Activated naive CD4-positive, alpha-beta T cell treated with anti-CD3 and anti-CD28 coated beads for 36 hours (primary cell): ENCODE data around the gene SCRN2. TPM values are rescaled to one million over a fixed set of nuclear protein-coding genes. Genes with fewer than 3 reads are reported as not detected.

Experiments used
- CTCF ChIA-PET: fragments of 350-600 bp; sonication (Branson Sonifier 250); formaldehyde crosslinking; loops from one replicate; lab custom pipeline; 2021; ENCODE audit warnings: antibody characterized with exemption; lab: Charles Lee
- DNase-seq: peaks from one replicate; pipeline ENCODE4 v3.0.0-alpha.2; 2020
- H3K27ac Mint-ChIP-seq: one replicate; pipeline ENCODE4 v1.8.0; 2021; ENCODE audit warnings: mild to moderate bottlenecking, mixed read lengths
- H3K27me3 Mint-ChIP-seq: one replicate; pipeline ENCODE4 v1.8.0; 2021; ENCODE audit warnings: low read depth, mixed read lengths
- H3K36me3 Mint-ChIP-seq: one replicate; pipeline ENCODE4 v1.8.0; 2021; ENCODE audit warnings: low read depth, mixed read lengths
- H3K4me1 Mint-ChIP-seq: one replicate; pipeline ENCODE4 v1.8.0; 2021; ENCODE audit warnings: low read depth, mixed read lengths
- H3K4me3 Mint-ChIP-seq: one replicate; pipeline ENCODE4 v1.8.0; 2021; ENCODE audit warnings: mild to moderate bottlenecking, moderate library complexity, mixed read lengths
- H3K9me3 Mint-ChIP-seq: one replicate; pipeline ENCODE4 v1.8.0; 2021; ENCODE audit warnings: mixed read lengths
- intact Hi-C: fragments of 100-400 bp; cut with micrococcal nuclease; formaldehyde crosslinking; loops from one replicate; pipeline ENCODE4 v1.15.1; 2023
- total RNA-seq, 2 experiments: library from RNA; stranded (reverse); gene quantifications; one replicate each; pipeline ENCODE4 v1.2.3, GENCODE V29; 2021

Gene SCRN2
- total RNA-seq, 2 experiments from 2014 or later, result 15.1 to 16.3 TPM

DNA sequence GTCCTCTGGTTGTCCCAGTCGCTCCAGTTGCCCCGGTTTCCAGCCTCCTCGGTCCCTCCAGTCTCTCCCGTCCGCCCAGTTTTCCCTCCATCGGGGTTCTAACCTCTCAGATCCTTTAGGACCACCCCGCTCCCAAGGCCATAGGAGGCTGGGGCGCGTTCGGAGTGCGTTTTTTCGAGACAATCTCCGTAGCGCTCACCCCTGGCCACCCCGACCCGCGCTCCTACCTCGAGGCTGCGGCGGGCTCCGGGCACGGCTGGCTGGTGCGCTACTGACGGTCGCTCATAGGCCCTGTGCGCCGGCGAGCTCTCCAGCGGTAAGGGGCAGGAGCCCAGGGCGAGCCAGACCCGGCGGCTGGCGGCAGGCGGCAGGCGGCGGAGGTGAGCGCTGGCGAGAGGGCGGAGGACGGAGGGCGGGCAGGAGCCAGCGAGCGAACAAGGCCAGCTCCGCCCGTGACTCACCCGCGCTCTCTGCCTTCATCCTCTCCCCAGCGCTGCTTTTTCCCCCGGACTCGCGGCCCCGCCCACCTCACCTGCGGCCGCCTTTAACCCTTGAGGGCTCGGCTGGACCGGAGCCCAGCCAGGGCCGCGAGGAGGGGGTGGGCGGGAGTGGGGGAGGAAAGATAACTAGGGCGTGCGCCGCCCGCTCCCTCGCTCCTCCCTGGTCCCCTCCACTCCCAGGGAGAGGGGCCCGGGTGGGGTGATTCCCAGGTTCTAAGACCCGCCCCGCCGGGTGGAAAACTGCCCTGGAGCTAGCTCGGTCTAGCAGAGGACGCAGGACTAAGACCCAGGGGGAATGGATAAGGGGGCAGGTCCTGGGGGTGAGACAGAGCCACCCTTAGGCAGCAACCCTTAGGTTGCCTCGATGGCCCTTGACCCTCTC is 9.9 kb upstream of the SCRN2 start, which contains the start of gene SP6:
TSS of gene SP6 (minus strand) at position 472 of the 882 bp plus-strand sequence. CDS start 2,734 bp downstream, outside the sequence.
- intact Hi-C loops, result no loop called here
- CTCF ChIA-PET, result interaction anchor here (0.6 to 14.9 kb wide), 5 partner anchors 8 to 224 kb away, joined by 4 to 460 read pairs (median 9); partner anchors contain the start of genes SCRN2 and SP2
- Mint-ChIP-seq H3K4me1 (peaks cover 23% of the 10 kb centered on the region), H3K27ac (no peak within 1 kb of the TSS), H3K4me3 (peak within 1 kb of the TSS; percentile 17), H3K9me3 (no peaks in the 10 kb centered on the region), H3K27me3 (peaks cover 81% of the 10 kb centered on the region), H3K36me3 (no peaks in the 10 kb centered on the region)
- peak; percentile 73 for DNase-seq

GRCh38 chr17:47850373-47850691 is 9.3 kb upstream of the SCRN2 start:
- no peak for DNase-seq
- Mint-ChIP-seq H3K4me1 (peaks cover 23% of the 10 kb centered on the region), H3K27me3 (peaks cover 82% of the 10 kb centered on the region), H3K36me3 (no peaks in the 10 kb centered on the region), H3K27ac (no peak overlapping the region), H3K4me3 (peak overlapping the region; percentile 17), H3K9me3 (no peaks in the 10 kb centered on the region)
- intact Hi-C loops, result no loop called here
- CTCF ChIA-PET, result interaction anchor here (0.6 to 14.9 kb wide), 6 partner anchors 7 to 224 kb away, joined by 3 to 460 read pairs (median 6); partner anchors contain the start of genes SCRN2 and SP2

GRCh38 chr17:47848198-47848513 is 7.1 kb upstream of the SCRN2 start:
- H3K4me1 Mint-ChIP-seq, result peaks cover 24% of the 10 kb centered on the region
- no peaks in the 10 kb centered on the region for H3K36me3 Mint-ChIP-seq
- no peaks in the 10 kb centered on the region for H3K9me3 Mint-ChIP-seq
- H3K27me3 Mint-ChIP-seq, result peaks cover 68% of the 10 kb centered on the region
- intact Hi-C loops, result loop anchor here (10.0 kb wide), 1 partner anchor 257 kb away; the partner anchor contains the start of genes CBX1 and SNX11
- no peak overlapping the region for H3K4me3 Mint-ChIP-seq
- H3K27ac Mint-ChIP-seq, result no peak overlapping the region
- CTCF ChIA-PET, result interaction anchor here (0.6 to 14.9 kb wide), 4 partner anchors 8 to 674 kb away, joined by 3 to 460 read pairs (median 6); partner anchors contain the start of gene SP2
- DNase-seq, result no peak

GRCh38 chr17:47847341-47848197 is 6.5 kb upstream of the SCRN2 start:
- Mint-ChIP-seq H3K36me3 (no peaks in the 10 kb centered on the region), H3K27ac (no peak overlapping the region), H3K27me3 (peaks cover 63% of the 10 kb centered on the region), H3K4me1 (peaks cover 28% of the 10 kb centered on the region), H3K4me3 (no peak overlapping the region), H3K9me3 (no peaks in the 10 kb centered on the region)
- peak; percentile 55 for DNase-seq
- intact Hi-C loops, result loop anchor here (1.0 to 10.0 kb wide), 2 partner anchors 43 to 257 kb away; partner anchors contain the start of genes CBX1 and SNX11
- CTCF ChIA-PET, result interaction anchor here (0.6 to 14.9 kb wide), 7 partner anchors 9 to 674 kb away, joined by 3 to 460 read pairs (median 4); partner anchors contain the start of gene SP2

GRCh38 chr17:47846716-47847340 is 5.8 kb upstream of the SCRN2 start:
- no peak overlapping the region for H3K27ac Mint-ChIP-seq
- H3K36me3 Mint-ChIP-seq, result no peaks in the 10 kb centered on the region
- no peaks in the 10 kb centered on the region for H3K9me3 Mint-ChIP-seq
- no peak for DNase-seq
- intact Hi-C loops, result loop anchor here (1.0 to 10.0 kb wide), 2 partner anchors 43 to 258 kb away; partner anchors contain the start of genes CBX1 and SNX11
- H3K27me3 Mint-ChIP-seq, result peaks cover 55% of the 10 kb centered on the region
- H3K4me3 Mint-ChIP-seq, result no peak overlapping the region
- CTCF ChIA-PET, result interaction anchor here (0.7 to 14.9 kb wide), 9 partner anchors 10 to 123 kb away, joined by 3 to 460 read pairs (median 3); partner anchors contain the start of gene SP2
- peaks cover 28% of the 10 kb centered on the region for H3K4me1 Mint-ChIP-seq

DNA sequence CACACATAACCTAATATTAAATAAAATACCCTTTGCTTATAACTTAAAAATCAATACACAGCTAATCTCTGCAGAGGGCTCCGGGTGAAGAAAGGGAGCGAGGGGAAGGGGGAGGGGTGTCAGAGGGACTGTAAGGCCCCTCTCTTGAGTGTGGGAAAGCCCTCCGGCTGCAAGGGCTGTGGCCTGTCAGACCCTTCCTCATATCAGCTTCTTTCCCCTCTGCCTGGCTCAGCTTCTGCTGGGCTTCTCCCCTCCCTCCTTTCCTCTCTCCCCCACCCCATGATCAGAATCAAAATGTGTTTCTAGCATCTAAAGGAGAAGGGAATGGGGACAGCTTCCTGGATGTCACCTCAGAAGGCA is 4.6 kb upstream of the SCRN2 start:
- Mint-ChIP-seq H3K27me3 (peaks cover 52% of the 10 kb centered on the region), H3K36me3 (peaks cover 1% of the 10 kb centered on the region), H3K4me1 (peaks cover 33% of the 10 kb centered on the region), H3K27ac (no peak overlapping the region), H3K9me3 (no peaks in the 10 kb centered on the region), H3K4me3 (no peak overlapping the region)
- DNase-seq, result no peak
- intact Hi-C loops, result loop anchor here (10.0 kb wide), 1 partner anchor 259 kb away; the partner anchor contains the start of genes CBX1 and SNX11
- CTCF ChIA-PET, result interaction anchor here (0.7 to 14.9 kb wide), 4 partner anchors 10 to 191 kb away, joined by 3 to 460 read pairs (median 4); partner anchors contain the start of gene SP2

GRCh38 chr17:47844814-47845715 is 4.0 kb upstream of the SCRN2 start:
- Mint-ChIP-seq H3K9me3 (no peaks in the 10 kb centered on the region), H3K27ac (no peak overlapping the region), H3K36me3 (peaks cover 1% of the 10 kb centered on the region), H3K4me3 (no peak overlapping the region), H3K27me3 (peaks cover 46% of the 10 kb centered on the region), H3K4me1 (peaks cover 34% of the 10 kb centered on the region)
- intact Hi-C loops, result loop anchor here (10.0 kb wide), 1 partner anchor 260 kb away; the partner anchor contains the start of genes CBX1 and SNX11
- no peak for DNase-seq
- CTCF ChIA-PET, result interaction anchor here (0.7 to 14.9 kb wide), 9 partner anchors 10 to 191 kb away, joined by 3 to 460 read pairs (median 4); partner anchors contain the start of gene SP2

DNA sequence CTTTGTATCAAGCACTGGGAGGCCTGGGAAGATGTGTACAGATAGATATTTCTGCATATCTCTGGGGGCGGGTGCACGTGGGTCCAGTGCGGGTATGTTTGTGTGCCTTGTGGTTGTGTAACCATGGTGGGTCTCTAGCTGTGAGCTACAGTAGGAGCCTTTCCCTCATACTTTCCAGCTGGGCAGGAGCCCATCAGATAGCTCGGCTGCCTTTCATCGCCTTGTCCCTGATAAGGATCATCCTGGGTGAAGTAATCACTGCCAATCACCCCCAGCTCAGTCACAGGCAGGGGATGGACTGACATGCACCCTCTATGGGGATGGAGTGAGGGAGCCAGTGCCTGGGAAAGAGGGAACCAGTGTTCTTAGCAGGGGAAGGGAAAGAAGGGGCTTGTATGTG is 3.2 kb upstream of the SCRN2 start:
- no peaks in the 10 kb centered on the region for H3K9me3 Mint-ChIP-seq
- H3K4me3 Mint-ChIP-seq, result no peak overlapping the region
- DNase-seq, result no peak
- peaks cover 1% of the 10 kb centered on the region for H3K36me3 Mint-ChIP-seq
- peaks cover 38% of the 10 kb centered on the region for H3K4me1 Mint-ChIP-seq
- CTCF ChIA-PET, result interaction anchor here (1.1 to 14.9 kb wide), 8 partner anchors 8 to 178 kb away, joined by 3 to 460 read pairs (median 4); partner anchors contain the start of genes SP2 and SP6
- H3K27me3 Mint-ChIP-seq, result peaks cover 38% of the 10 kb centered on the region
- no peak overlapping the region for H3K27ac Mint-ChIP-seq
- intact Hi-C loops, result loop anchor here (10.0 kb wide), 1 partner anchor 261 kb away; the partner anchor contains the start of genes CBX1 and SNX11

- Mint-ChIP-seq H3K9me3 (no peaks in the 10 kb centered on the region), H3K4me1 (peaks cover 38% of the 10 kb centered on the region), H3K27ac (no peak overlapping the region), H3K36me3 (peaks cover 1% of the 10 kb centered on the region), H3K27me3 (peaks cover 29% of the 10 kb centered on the region), H3K4me3 (no peak overlapping the region)
- intact Hi-C loops, result loop anchor here (1.0 to 10.0 kb wide), 4 partner anchors 47 to 261 kb away; partner anchors contain the start of genes CBX1, CDK5RAP3 and SNX11
- DNase-seq, result no peak
- CTCF ChIA-PET, result interaction anchor here (1.0 to 14.9 kb wide), 11 partner anchors 9 to 175 kb away, joined by 3 to 460 read pairs (median 9); partner anchors contain the start of genes SP2 and SP6
These were observed 2.3 kb upstream of the SCRN2 start for GRCh38 chr17:47843391-47843730.

DNA sequence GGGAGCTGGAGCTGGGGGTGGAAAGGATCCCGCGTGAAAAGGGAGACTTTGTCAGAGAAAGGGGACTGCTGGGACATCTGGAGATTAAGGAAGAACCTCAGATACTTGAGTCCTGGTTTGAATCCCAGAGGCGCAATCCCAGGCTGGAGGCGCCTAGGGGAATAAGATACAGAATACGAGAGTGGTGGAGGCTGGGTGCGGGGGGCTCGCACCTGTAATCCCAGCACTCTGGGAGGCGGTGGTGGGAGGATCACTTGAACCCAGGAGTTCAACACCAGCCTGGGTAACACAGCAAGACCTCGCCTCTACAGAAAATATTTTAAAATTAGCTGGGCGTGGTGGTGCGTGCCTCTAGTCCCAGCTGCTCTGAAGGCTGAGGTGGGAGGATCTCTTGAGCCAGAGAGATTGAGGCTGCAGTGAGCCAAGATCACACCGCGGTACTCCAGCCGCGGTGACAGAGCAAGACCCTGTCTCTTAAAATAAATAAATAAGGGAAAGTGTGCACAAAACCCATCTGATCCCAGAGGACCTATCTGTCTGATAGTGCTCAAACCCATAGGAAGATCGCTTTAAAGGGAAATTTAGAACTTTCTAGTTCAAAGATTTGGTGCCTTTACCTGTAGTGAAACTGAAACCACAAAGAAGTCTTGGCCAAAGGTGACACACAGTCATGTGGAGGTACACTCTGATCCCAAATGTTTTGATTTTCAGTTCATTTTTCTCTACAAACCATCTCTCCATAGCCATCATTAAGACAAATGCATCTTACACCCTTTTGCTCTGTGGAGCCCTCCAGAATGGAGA is 617 bp upstream of the SCRN2 start:
- no peaks in the 10 kb centered on the region for H3K9me3 Mint-ChIP-seq
- peaks cover 1% of the 10 kb centered on the region for H3K36me3 Mint-ChIP-seq
- no peak for DNase-seq
- H3K27me3 Mint-ChIP-seq, result peaks cover 19% of the 10 kb centered on the region
- intact Hi-C loops, result loop anchor here (2.0 to 10.0 kb wide), 4 partner anchors 105 to 263 kb away; partner anchors contain the start of genes CBX1, CDK5RAP3 and SNX11
- peak overlapping the region; percentile 100 for H3K4me3 Mint-ChIP-seq
- CTCF ChIA-PET, result interaction anchor here (0.6 to 14.9 kb wide), 21 partner anchors 8 to 1503 kb away, joined by 3 to 460 read pairs (median 5); partner anchors contain the start of genes CDK5RAP3, LRRC46, MRPL10 and SP2
- peak overlapping the region; percentile 85 for H3K27ac Mint-ChIP-seq
- H3K4me1 Mint-ChIP-seq, result peaks cover 33% of the 10 kb centered on the region
